Neural crest cell (in vitro differentiated cells): ENCODE measurements around the gene TULP4. TPM values are rescaled to one million over a fixed set of nuclear protein-coding genes. Genes with fewer than 3 reads are reported as not detected.

ENCODE experiments used
- DNase-seq: peaks from one replicate; pipeline ENCODE4 v3.0.0; 2021; ENCODE audit warnings: low read depth, mixed read lengths, low spot score
- H3K27ac Mint-ChIP-seq: one replicate; pipeline ENCODE4 v1.8.0; 2021; ENCODE audit warnings: mild to moderate bottlenecking, mixed read lengths; ENCODE audit not compliant: unreplicated experiment
- H3K27me3 Mint-ChIP-seq: 2 replicates; pipeline ENCODE4 v1.8.0; 2021; ENCODE audit warnings: low read depth, mild to moderate bottlenecking, mixed read lengths
- H3K36me3 Mint-ChIP-seq: 2 replicates; pipeline ENCODE4 v1.8.0; 2021; ENCODE audit warnings: low read depth, mild to moderate bottlenecking, mixed read lengths
- H3K4me1 Mint-ChIP-seq: 2 replicates; pipeline ENCODE4 v1.8.0; 2021; ENCODE audit warnings: mixed read lengths
- H3K4me3 Mint-ChIP-seq: one replicate; pipeline ENCODE4 v1.8.0; 2021; ENCODE audit warnings: mild to moderate bottlenecking, mixed read lengths
- H3K9me3 Mint-ChIP-seq: 2 replicates; pipeline ENCODE4 v1.8.0; 2021; ENCODE audit warnings: mixed read lengths
- total RNA-seq: library from RNA; stranded (reverse); gene quantifications from 2 replicates; pipeline ENCODE4 v1.2.1, GENCODE V29; 2021
- TF ChIP-seq, protein P1 (sequence below): fragments of 200-600 bp; sonication (generic); conservative IDR thresholded peaks from 2 replicates; pipeline ENCODE4 v1.5.0; 2021; ENCODE audit warnings: antibody characterized with exemption, mild to moderate bottlenecking

Gene TULP4
- total RNA-seq, 1 donor from 2014 or later = 115 TPM

DNA sequence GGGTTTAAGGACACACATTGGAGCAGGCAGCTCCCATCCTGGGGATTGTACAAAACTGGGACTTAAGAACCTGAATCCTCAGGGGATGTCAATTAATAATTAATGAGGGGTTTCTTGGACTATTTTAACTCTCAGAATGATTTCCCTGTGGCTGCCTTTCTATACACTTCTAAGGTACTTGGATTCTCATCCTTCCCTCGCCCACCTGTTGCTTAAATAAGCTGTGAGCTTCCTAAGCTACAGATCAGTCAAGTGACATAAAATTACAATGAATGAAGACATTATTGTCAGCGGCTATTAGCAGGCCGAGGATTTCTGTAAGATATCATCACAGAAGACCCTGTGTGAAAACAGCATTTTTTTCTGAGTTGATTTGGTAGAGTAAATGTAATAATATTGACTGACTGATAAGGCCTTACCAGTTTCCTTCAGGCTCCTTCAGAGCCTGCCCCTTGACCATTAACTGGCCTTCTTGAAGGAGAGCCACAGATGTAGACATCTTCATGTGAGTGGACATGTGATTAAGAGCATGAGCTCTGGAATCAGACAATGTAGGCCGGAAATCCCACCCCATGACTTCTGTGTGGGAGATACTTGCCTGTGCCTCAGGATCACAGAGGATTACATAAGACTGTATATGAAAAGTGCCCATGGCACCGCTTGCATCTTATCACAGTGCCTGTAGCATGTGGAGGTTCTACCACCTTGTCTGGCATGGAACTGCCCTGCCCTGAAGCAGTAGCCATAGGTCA is 101.7 kb downstream of the TULP4 start:
- Mint-ChIP-seq H3K36me3 (peaks cover 21% of the 10 kb centered on the region), H3K4me1 (peaks cover 30% of the 10 kb centered on the region), H3K9me3 (no peaks in the 10 kb centered on the region), H3K27me3 (no peaks in the 10 kb centered on the region), H3K4me3 (no peak overlapping the region), H3K27ac (no peak overlapping the region)
- DNase-seq = no peak
- TF ChIP-seq, protein P1, sequence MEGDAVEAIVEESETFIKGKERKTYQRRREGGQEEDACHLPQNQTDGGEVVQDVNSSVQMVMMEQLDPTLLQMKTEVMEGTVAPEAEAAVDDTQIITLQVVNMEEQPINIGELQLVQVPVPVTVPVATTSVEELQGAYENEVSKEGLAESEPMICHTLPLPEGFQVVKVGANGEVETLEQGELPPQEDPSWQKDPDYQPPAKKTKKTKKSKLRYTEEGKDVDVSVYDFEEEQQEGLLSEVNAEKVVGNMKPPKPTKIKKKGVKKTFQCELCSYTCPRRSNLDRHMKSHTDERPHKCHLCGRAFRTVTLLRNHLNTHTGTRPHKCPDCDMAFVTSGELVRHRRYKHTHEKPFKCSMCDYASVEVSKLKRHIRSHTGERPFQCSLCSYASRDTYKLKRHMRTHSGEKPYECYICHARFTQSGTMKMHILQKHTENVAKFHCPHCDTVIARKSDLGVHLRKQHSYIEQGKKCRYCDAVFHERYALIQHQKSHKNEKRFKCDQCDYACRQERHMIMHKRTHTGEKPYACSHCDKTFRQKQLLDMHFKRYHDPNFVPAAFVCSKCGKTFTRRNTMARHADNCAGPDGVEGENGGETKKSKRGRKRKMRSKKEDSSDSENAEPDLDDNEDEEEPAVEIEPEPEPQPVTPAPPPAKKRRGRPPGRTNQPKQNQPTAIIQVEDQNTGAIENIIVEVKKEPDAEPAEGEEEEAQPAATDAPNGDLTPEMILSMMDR = no peak

DNA sequence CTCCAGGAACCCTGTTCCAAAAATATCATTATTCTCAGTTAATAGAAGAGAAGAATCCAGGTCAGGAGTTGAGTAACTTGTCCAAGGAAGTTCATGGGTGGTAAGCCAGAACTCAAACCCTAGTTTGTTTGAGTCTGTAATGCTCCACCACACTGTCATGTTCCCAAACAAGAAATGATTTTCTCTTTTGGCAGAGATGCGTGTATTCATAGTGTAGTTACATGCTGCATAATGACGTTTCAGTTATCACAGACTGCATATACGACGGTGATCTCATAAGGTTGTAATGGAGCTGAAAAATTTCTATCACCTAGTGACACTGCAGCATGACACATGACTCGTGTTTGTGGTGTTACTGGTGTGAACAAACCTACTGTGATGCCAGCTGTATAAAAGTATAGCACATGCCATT is 102.6 kb downstream of the TULP4 start:
- Mint-ChIP-seq H3K4me3 (no peak overlapping the region), H3K27me3 (no peaks in the 10 kb centered on the region), H3K36me3 (peaks cover 27% of the 10 kb centered on the region), H3K27ac (no peak overlapping the region), H3K9me3 (peaks cover 2% of the 10 kb centered on the region), H3K4me1 (peaks cover 25% of the 10 kb centered on the region)
- no peak for DNase-seq
- TF ChIP-seq, protein P1 = no peak

DNA sequence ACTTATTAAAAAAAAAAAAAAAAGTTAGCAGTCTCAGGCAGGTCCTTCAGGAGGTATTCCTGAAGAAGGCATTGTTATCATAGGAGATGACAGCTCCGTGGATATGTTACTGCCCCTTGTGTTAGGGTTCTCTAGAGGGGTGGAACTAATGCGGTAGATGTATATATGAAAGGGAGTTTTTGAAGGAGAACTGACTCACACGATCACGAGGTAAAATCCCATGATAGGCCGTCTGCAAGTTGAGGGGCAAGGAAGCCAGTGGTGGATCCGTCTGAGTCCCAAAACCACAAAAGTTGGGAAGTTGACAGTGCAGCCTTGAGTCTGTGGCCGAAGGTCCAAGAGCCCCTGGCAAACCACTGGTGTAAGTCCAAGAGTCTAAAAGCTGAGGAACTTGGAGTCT is 103.4 kb downstream of the TULP4 start:
- DNase-seq = no peak
- Mint-ChIP-seq H3K4me1 (peaks cover 17% of the 10 kb centered on the region), H3K36me3 (peaks cover 27% of the 10 kb centered on the region), H3K27ac (no peak overlapping the region), H3K9me3 (peaks cover 2% of the 10 kb centered on the region), H3K27me3 (no peaks in the 10 kb centered on the region), H3K4me3 (no peak overlapping the region)
- TF ChIP-seq, protein P1 = no peak

DNA sequence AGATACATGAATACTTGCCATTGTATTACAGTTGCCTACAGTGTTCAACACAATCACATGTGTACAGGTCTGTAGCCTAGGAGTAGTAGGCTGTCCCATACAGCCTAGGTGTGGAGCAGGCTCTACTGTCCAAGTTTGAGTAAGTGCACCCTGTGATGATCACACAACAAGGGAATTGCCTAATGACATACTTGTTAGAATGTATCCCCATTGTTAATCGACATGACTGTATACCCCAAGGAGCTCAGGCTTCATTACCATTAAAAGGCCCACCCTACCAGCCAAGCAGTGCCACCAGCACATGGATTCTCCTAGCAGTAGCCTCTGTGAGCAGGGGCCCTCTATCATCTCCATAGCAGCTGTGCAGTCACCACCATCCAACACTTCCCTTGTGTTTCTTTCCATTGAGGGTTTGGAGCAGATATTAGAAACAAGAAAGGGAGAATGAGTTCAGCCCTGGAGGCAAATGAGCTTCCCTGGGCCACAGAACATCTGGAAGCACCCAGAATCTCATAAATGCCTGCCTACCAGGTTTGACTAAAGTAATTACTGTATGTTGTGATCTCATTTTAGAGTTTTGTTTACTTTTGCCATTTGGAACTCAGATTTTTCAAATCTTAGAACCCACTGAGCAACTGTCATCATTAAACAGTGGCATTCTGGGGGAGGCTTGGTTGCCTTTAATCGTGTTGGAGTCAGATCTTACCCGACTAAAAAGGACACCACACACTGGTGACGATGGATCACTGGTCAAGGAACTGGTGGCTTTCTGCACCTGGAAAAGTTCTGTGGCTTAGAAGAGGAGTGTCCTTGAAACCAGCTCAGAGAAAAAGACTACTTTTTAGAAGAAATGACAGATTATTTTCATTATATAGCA is 104.9 kb downstream of the TULP4 start:
- H3K27ac Mint-ChIP-seq = no peak overlapping the region

DNA sequence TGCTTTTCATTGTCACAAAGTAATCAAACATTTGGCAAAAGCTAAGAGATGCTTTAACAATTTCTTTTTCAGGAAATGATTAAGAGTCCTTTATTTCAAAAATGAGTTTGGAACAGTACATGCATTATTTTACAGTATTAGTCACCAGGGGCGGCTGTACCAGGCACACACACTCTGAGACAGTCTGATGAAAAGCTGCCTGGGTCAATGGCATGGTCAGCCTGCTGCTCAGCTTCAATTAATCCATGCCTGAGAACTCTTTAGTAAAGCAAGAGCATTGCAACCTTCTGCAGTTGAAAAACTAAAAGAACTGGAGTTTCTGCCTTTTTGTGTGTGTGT is 105.5 kb downstream of the TULP4 start:
- Mint-ChIP-seq H3K4me1 (peaks cover 13% of the 10 kb centered on the region), H3K27ac (no peak overlapping the region), H3K4me3 (no peak overlapping the region), H3K36me3 (peaks cover 36% of the 10 kb centered on the region), H3K27me3 (no peaks in the 10 kb centered on the region), H3K9me3 (peaks cover 2% of the 10 kb centered on the region)
- no peak for DNase-seq
- TF ChIP-seq, protein P1 = no peak

More for the DNA sequence above, 104.9 kb downstream of the TULP4 start:
- DNase-seq = no peak
- no peak overlapping the region for H3K4me3 Mint-ChIP-seq
- TF ChIP-seq, protein P1 = no peak
- H3K4me1 Mint-ChIP-seq = peaks cover 14% of the 10 kb centered on the region
- peaks cover 2% of the 10 kb centered on the region for H3K9me3 Mint-ChIP-seq
- peaks cover 33% of the 10 kb centered on the region for H3K36me3 Mint-ChIP-seq
- no peaks in the 10 kb centered on the region for H3K27me3 Mint-ChIP-seq
